Transverse colon (tissue), 4 donors: Measurements from ENCODE around the gene USP2.

Source experiments
- POLR2A ChIP-seq: fragments of 450-650 bp; IDR thresholded peaks from one replicate; pipeline ENCODE4 v1.6.1; 2016; ENCODE audit warnings: antibody characterized with exemption, mild to moderate bottlenecking, moderate library complexity
- POLR2AphosphoS5 ChIP-seq, 3 donors: sonication (generic); formaldehyde crosslinking; IDR thresholded peaks; one replicate each; pipeline ENCODE4 v1.6.1; 2016; ENCODE audit warnings: antibody characterized with exemption in 3 of 3
- TF ChIP-seq, protein P1 (sequence below), 5 experiments: fragments of 200-600 bp in 3 of 5; fragments of 450-650 bp in 2 of 5; sonication (generic) in 3 of 5; IDR thresholded peaks; 1 replicate in 2 of 5; 2 replicates in 3 of 5; pipeline ENCODE4 v1.5.1; 2016 to 2017; ENCODE audit warnings: antibody characterized with exemption in 5 of 5, inconsistent platforms in 3 of 5, mild to moderate bottlenecking in 2 of 5, moderate library complexity in 1 of 5

DNA sequence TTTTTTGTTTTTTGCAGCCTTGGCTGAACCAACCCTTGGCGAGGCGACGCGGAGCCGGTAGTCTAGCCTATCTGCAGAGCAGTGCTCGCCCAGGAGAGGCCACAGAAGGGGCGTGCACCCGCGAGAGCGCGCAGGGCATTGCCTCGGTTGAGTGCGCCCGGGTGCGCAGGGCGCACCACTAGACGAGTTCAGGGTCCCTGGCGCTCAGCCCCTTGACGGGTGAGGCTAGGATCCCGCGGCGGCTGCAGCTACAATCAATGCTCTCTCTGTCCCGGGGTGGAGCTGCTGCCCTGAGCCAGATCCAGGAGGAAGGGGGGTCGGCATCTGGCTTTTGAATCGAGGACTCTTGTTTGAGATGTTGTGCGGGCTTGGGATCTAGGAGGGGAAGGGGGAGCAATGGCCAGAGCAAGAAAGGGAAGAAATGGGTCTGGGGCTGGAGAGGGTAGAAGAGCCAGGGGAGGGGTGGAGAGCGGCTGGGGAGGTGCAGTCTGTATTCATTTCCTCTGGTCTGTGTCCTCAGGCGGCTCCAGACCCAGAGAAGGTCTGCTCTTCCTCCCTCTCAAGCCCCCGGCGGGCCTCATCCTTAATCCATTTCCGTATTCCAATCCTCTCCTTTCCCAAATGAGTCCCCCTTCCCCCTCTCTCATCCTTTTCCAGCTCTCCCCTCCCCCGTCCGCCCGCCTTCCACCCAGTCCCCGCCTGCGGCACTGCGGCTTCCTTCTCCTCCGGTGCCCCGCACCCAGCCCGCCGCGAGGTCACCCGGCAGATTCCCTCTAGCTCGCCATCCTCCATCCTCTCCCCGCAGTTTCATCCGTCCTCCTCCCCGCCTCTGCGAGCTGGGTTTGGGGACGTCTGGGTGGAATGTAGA lies 40.7 kb upstream of the USP2 start:
- TF ChIP-seq, protein P1, sequence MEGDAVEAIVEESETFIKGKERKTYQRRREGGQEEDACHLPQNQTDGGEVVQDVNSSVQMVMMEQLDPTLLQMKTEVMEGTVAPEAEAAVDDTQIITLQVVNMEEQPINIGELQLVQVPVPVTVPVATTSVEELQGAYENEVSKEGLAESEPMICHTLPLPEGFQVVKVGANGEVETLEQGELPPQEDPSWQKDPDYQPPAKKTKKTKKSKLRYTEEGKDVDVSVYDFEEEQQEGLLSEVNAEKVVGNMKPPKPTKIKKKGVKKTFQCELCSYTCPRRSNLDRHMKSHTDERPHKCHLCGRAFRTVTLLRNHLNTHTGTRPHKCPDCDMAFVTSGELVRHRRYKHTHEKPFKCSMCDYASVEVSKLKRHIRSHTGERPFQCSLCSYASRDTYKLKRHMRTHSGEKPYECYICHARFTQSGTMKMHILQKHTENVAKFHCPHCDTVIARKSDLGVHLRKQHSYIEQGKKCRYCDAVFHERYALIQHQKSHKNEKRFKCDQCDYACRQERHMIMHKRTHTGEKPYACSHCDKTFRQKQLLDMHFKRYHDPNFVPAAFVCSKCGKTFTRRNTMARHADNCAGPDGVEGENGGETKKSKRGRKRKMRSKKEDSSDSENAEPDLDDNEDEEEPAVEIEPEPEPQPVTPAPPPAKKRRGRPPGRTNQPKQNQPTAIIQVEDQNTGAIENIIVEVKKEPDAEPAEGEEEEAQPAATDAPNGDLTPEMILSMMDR (IDR thresholded peaks at IDR 0.05) = no peak
- TF ChIP-seq POLR2A (no peak), POLR2AphosphoS5 (IDR thresholded peaks at IDR 0.05) (no peak)
